Right ventricle myocardium inferior (tissue), 1 donor: Measurements from ENCODE around the gene MBP. TPM values are rescaled to one million over a fixed set of nuclear protein-coding genes. Genes with fewer than 3 reads are reported as not detected.

ENCODE experiments used
- ATAC-seq: fragments of 200-7000 bp; cut with Tn5 transposase; one replicate; pipeline ENCODE4 v1.9.1; 2020; ENCODE audit warnings: mild to moderate bottlenecking, moderate library complexity
- DNase-seq: peaks from one replicate; pipeline ENCODE4 v3.0.0; 2021; ENCODE audit errors: missing footprints
- intact Hi-C: fragments of 100-400 bp; cut with DNase I; formaldehyde crosslinking; loops from one replicate; pipeline ENCODE4 v1.11.0; 2022
- total RNA-seq: library from RNA; stranded (reverse); fragmentation: NEBNext Ultra II Directional; extraction: Animal tissue kit (Norgen Biotek cat#: 25700); gene quantifications from one replicate; pipeline ENCODE4 v1.2.1, GENCODE V29; 2021
- donor health status: DM: no; HTN: yes; CAD: no; lungs with severe emphysema.

Gene MBP
- total RNA-seq, 1 donor from 2014 or later: 34.9 TPM

DNA sequence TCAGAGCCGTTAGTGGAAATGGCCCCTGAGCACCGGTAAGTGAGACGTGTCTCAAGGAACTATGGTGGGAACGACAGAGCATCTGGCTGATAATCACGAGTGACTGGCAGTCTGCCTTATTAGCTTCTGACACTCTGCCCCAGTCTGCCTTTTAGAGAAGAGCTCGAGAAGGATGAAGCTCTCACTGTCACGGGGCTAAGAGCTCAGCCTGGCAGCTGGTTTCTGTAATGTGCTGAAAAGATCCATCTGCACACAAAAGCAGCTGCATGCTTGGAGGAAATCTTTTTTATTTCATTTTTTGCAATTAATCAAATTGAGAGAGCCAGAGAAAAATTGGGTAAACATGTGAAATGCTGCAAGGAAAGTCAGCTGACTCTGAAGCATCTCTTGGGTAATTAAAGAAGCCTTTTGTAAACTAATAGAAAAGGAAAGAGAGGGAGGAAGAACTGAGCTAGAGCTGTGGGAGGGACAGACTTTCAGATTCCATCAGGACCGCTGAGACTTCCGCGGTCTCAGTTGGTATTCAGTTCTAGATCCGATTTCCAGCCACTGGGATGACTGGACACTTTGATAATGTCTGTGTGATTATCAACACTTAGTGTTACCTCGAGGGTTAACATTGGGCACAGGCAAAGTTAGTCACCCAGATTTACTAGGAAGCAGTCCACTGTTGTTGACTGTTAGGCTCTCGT is 24.4 kb downstream of the MBP start:
- ATAC-seq (peak; percentile 63), DNase-seq (no peak)
- intact Hi-C loops: no loop called here

DNA sequence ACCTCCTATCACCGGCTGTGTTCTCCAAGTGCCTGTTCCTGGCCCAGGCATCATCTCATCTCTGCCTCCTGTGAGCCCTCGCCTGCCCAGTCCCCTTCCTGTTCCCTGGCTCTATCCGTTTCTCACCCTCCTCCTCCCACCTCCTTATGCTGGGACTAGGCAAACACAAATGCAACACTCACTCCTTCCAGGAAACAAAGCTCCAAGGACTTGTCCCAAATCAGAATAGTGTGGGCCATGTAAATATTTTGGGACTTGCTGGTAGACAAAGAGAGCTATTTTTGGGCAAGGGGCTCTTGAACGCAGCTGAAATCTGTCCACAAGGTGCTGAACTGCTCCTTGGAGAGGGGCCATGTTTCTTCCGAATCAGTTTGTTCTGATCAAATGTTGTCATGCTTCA is 25.3 kb downstream of the MBP start:
- ATAC-seq: peak; percentile 43
- no peak for DNase-seq
- intact Hi-C loops: no loop called here

- DNase-seq (peak; percentile 77), ATAC-seq (no peak)
- intact Hi-C loops: no loop called here
These were observed 26.3 kb downstream of the MBP start for GRCh38 chr18:77106331-77106730.

DNA sequence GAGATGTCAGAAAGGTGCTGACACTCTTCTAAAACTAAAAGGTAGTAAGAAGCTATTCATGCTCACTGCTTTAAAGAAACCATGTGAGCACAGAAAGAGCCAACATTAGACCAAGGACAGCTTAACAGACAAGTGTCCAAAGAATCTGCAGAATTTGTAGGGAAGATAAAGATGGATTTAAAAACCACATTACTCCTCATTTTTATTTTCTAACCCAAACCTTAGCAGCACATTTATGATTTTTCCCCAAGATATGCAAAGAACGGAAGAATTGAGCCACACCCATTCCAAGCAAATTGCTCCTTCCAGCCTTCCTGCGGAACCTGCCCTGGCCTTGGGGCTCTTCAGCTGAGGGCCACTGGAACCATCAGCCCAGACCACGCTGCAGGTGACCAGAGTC is 26.9 kb downstream of the MBP start:
- DNase-seq (no peak), ATAC-seq (no peak)
- intact Hi-C loops: no loop called here

DNA sequence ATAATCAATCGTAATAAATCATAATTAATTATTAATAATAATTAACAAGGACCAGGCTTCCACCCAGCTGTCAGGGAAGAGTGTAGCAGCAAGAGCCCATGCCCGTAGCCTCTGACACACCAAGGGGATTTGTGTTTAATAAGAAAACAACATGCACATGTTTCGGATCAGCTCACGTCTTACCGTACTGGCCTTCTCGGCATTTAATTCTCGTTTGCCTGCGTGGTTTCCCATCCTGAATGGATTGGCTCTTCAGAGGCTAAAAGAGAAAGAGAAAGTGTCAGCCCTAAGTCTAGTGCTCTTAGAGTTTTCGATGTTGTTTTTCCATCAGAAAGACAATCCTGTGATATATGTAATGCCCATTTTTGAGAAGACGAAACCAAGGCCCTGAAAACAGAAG is 27.6 kb downstream of the MBP start:
- intact Hi-C loops: no loop called here
- DNase-seq (no peak), ATAC-seq (no peak)

GRCh38 chr18:77103991-77104531 is 28.5 kb downstream of the MBP start:
- no peak for DNase-seq
- ATAC-seq: peak; percentile 17
- intact Hi-C loops: no loop called here

- DNase-seq: no peak
- peak; percentile 48 for ATAC-seq
- intact Hi-C loops: no loop called here
These were observed 29.3 kb downstream of the MBP start for GRCh38 chr18:77103187-77103850.

GRCh38 chr18:77102259-77103040 is 30.1 kb downstream of the MBP start:
- intact Hi-C loops: no loop called here
- DNase-seq (no peak), ATAC-seq (no peak)

DNA sequence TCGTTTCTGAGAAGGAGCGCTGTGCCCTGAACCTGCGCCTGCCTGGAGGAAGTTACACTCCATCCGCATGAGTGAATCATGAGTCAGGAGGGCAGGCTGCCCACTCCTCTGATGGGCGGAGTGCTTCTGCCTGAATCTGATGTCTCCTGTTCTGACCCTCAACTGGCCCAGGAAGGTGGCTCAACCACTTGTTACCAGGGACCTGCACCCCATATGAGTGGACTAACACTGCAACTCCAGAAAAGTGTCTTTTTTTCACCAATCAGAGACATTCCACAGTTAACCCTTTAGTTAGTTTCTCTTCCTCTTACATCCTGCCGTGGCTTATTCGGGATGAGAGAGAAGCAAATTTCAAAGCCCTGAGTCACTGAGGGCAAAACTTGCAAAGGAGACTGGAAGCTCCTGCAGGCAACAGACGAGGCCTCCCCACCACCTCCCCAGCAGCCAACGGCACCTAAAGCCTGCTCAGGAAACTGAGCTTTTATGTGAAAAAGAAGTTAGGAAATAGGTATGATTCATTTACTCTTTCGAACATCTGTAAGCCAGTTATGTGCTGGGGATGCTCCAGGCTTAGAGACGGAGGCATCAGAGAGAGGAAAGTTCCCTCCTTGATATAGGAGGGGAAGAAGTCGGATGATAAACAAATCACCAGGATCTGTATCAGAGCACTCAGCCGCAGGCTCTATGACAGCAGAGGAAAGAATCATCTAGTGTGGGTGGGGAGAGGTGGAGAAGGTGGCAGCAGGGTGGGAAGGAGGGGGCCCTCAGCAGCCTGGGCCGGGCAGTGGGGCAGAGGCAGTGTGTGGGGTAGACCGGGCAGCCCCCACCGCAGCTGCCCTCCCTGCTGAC is 30.9 kb downstream of the MBP start:
- intact Hi-C loops: no loop called here
- DNase-seq (peak; percentile 90), ATAC-seq (peak; percentile 32)

GRCh38 chr18:77100751-77101355 is 31.7 kb downstream of the MBP start:
- no peak for ATAC-seq
- DNase-seq: no peak
- intact Hi-C loops: no loop called here

- DNase-seq (peak; percentile 62), ATAC-seq (no peak)
- intact Hi-C loops: no loop called here
These were observed 32.9 kb downstream of the MBP start for GRCh38 chr18:77099485-77100370.

DNA sequence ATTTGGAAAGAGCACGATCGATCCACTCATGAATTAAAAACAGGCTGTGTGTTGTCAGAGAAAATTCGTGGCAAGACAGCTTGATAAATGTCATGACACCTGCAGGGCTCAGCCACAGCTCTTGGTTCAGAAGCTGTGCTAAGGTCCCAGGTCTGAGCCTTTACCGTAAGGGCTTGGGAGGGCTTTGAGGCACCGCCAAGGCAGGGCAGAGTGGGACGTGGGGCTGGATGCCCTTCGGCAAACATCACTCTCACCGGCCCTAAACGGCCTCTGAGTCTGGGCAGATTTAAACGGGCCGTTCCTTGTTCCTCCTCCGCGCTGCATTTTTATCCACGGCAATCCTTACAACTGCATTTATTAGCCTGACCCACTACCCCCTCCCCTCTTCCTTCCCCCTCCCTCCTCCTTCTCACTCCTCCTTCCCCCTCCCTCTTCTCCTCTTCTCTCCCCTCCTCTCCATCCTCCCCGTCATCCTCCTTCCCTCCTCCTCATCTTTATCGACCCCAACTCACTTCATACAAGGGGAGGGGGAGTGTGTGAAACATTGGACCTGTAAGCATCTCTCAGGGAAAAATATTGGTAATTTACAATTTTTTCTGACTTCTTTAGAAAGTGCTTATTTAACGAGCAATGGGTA is 33.9 kb downstream of the MBP start:
- ATAC-seq (peak; percentile 26), DNase-seq (peak; percentile 60)
- intact Hi-C loops: no loop called here

GRCh38 chr18:77098029-77098428 is 34.6 kb downstream of the MBP start:
- ATAC-seq: no peak
- intact Hi-C loops: no loop called here
- DNase-seq: no peak

DNA sequence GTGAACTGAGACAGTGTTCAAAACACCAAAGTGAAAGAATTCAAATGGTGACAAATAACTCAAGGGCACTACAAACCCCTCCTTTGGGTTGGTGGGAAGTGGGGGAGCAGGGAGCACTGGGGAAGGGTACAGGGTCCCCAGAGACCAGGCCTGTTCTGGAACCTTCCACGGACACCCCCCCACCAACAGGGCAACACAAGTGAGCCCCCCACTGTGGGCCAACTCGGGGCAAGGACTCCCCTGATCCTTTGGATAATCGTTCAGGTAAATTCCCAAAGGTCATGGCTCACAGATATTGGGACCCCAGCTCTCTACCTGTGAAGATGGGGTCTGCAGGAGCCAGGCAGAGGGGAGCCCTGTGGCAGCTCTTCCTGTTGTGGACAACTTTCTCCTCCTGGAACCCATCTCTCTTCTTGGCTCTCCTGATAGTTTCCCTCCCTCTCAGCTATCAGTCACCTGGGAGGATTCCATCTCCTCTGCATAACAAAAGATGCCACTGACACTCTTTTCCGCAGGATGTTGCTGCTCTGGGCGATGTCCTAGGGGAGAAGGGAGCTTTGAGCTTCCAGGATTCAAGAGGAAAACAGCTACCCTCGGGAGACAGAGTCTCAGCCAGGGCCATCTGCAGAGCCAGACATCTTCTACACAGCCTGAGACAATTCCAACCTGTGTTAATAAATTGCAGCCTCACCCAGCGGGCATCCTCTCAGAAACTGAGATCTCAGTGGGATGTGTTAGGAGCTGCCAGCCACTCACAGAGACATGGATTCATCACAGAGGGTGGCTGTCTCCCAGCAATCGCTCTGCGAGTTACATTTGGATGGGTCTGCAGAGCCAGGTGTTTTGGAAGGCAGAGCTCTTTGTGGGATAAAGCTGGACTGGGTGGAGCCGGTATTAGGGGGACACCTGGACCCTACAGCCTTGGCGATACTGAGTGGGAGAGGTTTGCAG is 35.4 kb downstream of the MBP start:
- intact Hi-C loops: no loop called here
- ATAC-seq: no peak
- peak; percentile 44 for DNase-seq

GRCh38 chr18:77095391-77096371 is 36.9 kb downstream of the MBP start:
- ATAC-seq: no peak
- intact Hi-C loops: no loop called here

More at GRCh38 chr18:77095391-77096371, 36.9 kb downstream of the MBP start:
- peak; percentile 60 for DNase-seq
